Effector CD8-positive, alpha-beta T cell (primary cell): Measurements from ENCODE around the gene PIK3CD.
"Not testable (repeated sequence)": the region's sequence is repeated elsewhere in the genome, so short reads cannot be mapped to it uniquely, and the experiment has no call there.

Experiments used
- DNase-seq: peaks from one replicate; lab custom pipeline; 2025; lab: John Stamatoyannopoulos, UW

Gene PIK3CD

DNA sequence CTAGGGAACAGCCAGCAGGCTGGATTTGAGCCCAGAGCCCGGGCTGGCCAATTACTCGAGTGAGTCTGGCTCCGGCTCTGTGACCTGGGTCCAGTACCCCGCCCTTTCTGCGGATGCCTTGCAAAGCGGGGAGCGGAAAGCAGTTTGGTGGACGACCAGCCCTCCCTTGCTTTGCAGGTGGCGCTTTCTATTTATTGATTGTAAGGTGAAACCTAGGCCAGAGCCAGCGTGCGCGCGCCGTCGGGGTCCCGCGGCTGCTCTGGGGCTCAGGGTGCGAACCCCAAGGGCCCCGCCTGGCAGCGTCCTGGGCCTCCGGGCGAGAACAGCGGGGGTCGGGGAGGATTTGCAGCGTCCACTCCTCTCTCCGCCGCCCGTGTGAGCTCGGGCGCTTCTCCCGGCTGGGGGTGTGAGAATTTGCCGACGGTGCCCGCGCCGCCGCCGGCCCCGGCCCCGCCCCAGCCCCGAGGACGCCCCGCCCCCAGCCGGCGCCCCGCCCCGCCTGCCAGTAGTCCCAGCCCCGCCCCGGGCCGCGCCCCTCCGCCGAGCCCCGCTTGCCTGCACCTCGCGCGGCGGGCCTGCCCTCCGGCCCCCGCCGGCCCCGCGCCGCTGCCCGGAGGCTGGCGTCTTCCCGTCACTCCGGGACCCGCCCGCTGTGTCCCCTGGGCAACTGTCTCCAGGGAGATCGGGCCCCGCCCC lies 37.6 kb downstream of the PIK3CD start:
- peak; percentile 76 for DNase-seq

DNA sequence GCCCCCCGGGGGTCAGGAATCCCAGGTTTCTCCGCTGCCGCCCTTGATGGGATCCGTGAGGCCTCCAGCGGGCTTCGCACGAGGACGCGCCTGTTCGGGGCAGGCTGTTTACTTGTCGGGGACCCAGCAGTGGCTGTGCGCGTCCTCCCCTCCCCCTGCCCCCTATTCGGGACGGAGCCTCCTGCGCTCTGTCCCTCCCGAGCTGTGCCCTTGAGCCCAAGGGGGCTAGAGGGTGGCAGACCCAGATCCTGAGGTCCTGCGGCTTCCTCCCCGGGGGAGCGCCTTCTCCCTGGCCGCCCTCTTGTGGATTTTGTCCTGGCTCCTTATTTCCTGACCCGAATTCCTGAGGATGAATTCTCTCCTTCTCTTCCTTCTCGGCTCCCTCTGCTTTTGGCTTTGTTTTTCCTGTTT lies 38.4 kb downstream of the PIK3CD start:
- no peak for DNase-seq

DNA sequence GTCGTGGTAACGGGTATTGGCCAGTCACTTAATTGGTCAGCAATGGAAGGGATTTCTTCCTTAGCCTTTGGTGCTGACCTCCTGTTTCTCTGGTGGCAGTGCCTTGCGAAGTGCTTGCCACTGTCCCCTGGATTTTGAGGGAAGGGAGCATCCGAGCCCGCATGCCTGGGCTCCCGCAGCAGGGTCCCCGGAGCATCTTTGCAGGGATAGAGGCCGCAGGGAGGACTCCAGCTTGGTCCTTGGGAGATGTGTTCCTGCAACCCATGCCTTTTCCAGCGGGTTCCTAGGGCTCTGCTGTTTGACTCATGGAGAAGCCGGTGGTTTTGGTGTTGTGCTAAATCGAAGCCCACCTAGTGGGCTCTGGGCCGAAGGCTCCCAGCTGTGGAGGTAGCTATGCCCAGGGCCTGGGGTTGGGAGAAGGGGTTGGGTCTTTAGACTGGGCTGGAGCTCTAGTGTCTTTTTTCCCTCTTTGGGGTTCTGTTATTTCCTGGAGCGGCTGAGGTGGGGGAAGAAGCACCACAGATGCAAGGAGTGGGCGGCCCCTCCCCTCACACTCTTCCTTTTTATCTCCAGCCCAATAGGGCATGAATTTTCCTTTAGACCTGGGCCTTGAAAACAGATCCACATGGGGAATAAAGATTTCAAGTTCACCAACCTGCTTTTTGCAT lies 39.0 kb downstream of the PIK3CD start:
- no peak for DNase-seq

DNA sequence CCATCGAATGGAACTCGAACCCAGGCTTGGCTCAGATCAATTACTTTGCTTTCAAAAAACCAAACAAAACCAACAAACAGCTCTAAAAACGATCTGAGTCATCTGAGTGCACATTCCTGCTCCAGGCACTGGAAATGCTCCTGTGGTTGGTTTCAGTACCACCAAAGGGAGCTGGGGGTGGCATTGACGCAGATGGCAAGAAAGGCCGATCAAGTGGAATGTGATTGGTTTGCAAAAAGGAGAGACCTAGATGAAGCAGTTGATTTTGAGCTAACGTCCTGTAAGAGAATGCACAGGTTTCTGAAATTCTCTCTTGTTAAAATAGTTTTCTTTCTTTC lies 39.5 kb downstream of the PIK3CD start:
- DNase-seq = peak; percentile 17

DNA sequence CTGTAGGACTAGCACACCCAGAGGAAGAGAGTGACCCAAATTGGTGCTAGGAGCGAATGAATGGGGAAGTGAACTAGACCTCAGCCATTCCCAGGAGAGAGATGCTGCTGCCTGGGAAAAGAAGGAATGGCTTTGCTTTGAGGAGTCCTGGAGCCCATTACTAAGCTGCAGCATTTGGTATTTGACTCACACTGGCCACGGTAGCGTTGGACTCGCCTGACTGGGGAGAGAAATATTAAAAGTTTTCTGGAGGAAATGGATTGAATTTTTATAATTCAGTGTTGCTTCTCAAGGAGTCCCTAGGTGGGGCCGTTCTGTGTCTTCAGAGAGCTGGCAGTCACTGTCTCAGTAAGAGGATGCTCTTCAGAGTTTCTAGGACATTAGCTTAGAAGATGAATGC lies 40.2 kb downstream of the PIK3CD start:
- DNase-seq = no peak

DNA sequence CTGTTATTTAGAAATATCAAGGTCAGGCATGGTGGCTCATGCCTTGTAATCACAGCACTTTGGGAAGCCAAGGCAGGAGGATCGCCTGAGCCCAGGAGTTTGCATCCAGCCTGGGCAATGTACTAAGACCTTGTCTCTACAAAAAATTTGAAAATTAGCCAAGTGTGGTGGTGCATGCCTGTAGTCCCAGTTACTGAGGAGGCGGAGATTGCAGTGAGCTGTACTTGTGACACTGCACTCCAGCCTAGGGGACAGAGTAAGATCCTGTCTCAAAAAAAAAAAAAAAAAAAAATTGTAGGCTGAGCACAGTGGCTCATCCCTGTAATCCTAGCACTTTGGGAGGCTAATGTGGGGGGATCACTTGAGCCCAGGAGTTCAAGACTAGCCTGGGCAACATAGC lies 45.3 kb downstream of the PIK3CD start:
- no peak for DNase-seq

DNA sequence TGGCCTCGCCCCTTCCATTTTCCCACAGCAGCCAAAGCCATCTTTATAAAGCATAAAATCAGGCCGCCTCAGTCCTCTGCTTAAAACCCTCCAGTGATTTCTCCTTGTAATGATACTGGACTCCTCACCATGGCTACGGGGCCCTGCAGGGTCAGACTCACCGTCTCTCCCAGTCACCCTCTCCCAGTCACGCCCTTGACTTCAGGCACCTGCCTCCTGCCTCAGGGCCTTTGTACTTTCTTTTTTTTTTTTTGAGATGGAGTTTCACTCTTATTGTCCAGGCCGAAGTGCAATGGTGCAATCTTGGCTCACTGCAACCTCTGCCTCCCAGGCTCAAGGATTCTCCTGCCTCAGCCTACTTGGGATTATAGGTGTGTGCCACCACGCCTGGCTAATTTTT lies 47.8 kb downstream of the PIK3CD start:
- no peak for DNase-seq

DNA sequence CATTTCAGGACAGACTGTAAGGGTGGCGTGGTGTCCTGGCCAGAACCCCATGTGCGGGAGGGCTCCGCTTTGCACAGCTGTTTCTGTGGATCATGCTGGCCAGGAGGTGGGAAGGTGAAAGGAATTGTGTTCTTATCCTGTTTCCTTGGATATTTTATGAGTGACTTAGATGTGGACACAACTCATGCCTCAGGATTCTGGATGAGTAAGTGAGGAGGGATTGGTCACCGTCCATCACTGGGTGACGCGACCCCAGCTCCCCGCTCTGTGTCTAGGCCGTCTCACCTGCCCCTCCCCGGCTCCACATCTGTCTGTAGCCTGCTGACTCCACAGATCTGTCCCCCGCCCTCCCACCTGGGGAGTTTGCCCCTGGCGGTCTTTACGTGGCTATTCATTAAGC lies 48.8 kb downstream of the PIK3CD start:
- no peak for DNase-seq

DNA sequence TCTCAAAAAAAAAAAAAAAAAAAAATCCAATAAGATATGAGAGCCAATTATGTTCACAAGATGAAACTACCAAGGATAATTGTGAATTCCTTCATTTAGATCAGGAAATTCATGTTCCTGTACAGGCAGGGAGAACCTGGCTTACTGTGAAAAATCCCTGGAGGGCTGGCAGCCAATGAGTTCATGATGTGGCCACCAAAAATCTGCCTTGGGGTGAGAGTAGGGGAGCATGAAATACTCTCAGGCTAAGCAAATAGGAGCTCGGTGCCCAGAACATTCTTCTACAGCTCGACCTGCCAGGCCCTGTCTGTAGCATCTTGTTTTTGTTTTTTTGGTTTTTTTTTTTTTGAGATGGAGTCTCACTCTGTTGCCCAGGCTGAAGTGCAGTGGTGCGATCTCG lies 50.1 kb downstream of the PIK3CD start:
- no peak for DNase-seq

DNA sequence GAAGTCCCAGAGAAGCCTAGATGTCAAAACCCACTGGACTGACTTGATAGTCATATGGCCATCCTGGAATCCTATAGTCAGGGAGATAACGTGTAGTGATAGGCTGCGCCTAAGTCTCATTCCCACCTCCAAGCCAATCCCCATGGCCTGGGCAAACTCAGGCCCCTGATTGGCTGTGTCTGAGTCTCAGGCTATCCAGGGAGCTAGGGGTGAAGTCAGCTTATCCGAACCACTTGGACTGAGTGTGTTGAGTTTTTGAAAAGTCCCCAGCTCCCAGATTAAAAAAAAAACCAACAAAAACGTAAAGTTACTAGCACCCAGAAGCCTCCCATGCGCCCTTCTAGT lies 51.6 kb downstream of the PIK3CD start:
- no peak for DNase-seq

DNA sequence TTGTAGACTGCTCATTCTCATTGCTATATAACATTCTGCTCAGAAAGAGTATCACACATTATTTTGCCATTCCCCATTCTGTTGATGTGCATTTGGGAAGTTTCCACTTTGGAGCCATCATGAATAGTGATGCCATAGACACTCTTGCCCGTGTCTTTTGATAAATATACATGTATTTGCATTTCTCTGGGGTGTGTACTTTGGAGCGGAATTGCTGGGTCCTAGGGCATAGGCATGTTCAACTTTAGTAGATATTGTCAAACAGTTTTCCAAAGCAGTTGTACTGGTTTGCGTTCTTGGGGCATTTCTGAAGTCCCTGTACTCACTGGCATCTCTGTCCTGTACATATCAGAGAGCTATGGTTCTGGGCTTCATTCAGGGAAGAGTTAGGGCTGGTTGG lies 52.1 kb downstream of the PIK3CD start:
- DNase-seq = no peak

DNA sequence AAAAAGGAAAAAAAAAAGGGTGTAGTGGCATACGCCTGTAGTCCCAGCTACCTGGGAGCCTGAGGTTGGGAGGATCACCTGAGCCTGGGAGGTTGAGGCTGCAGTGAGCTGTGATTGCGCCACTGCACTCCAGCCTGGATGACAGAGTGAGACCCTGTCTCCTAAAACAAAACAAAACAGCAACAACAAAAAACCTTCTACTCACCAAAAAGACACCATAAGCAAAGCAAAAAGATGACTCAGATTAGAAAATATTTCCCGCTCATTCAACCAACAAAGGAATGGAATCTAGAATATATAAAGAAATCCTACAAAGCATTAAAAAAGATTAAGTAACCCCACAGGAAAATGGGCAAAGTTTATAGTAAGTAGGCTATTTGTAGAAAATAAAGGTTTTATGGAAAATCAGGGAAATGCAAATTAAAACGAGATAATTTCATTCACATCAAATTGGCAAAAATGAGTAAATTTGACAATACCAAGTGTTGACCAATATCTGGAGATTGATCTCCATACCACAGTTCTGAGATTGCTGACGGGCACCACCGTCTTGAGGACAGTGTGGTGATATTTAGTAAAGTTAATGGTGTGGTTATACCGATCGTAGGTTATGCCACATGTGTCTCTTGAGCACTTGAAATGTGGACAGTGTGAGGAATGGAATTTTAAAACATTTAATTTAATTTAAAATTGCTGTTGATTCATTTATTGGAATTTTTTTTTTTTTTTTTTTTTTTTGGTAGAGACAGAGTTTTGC lies 54.0 kb downstream of the PIK3CD start:
- DNase-seq = no peak

DNA sequence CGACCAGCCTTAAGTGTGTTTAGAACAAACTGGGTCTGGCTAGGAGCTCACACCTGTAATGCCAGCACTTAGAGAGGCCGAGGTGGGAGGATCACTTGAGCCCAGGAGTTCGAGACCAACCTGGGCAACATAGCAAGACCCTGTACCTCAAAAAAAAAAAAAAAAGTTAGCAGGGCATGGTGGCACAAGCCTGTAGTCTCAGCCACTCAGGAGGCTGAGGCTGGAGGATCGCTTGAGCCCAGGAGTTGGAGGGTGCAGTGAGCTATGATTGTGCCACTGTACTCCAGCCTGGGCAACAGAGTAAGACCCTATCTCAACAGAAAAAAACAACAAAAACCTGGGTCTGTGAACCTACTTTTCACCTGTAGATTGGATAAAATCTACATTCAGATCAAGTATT lies 54.6 kb downstream of the PIK3CD start:
- no peak for DNase-seq

DNA sequence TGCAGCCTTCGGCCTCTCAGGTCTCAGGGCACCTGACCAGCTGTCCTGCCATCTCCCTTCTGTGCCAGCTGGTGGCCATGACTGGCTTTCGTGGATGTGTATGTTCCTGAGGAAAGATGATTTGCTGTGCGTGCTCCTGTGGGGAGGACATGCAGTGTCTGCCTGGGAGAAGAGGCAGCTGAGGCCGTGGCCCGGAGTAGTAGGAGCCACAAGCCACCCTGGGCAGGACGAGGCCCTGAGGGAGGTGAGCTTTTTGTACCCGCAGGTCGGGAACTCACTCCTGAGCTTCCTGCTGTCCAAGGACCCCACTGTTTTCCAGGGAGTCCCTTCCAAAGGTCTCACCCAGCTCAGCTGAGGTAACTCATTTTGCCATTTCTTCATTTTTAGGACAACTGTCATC lies 58.5 kb downstream of the PIK3CD start:
- no peak for DNase-seq

DNA sequence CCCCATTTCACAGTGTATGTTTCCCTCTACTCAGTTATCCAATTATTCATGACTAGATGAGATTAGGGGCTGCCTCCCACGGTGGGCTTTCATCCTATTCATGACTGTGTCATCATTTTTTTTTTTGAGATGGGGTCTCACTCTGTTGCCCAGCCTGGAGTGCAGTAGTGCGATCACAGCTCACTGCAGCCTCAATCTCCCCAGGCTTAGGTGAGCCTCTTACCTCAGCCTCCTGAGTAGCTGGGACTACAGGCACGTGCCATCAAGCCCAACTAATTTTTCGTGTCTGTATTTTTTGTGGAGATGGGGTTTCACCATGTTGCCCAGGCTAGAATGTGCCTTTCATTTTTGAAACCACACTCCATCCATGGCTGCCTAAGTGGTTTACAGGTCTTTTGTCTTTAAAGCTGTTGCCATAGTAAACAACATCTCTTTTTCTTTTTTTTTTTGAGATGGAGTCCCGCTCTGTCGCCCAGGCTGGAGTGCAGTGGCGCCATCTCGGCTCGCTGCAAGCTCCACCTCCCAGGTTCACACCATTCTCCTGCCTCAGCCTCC lies 60.0 kb downstream of the PIK3CD start:
- DNase-seq = no peak

DNA sequence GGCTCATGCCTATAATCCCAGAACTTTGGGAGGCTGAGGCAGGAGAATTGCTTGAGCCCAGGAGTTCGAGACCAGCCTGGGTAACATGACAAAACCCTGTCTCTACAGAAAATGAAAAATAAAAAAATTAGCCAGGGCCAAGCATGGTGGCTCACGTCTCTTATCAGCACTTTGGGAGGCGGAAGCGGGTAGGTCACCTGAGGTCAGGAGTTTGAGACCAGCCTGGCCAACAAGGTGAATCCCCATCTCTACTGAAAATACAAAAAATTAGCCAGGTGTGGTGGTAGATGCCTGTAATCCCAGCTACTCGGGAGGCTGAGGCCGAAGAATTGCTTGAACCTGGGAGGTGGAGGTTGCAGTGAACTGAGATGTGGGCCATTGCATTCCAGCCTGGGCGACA lies 61.2 kb downstream of the PIK3CD start:
- not testable (repeated sequence) for DNase-seq

DNA sequence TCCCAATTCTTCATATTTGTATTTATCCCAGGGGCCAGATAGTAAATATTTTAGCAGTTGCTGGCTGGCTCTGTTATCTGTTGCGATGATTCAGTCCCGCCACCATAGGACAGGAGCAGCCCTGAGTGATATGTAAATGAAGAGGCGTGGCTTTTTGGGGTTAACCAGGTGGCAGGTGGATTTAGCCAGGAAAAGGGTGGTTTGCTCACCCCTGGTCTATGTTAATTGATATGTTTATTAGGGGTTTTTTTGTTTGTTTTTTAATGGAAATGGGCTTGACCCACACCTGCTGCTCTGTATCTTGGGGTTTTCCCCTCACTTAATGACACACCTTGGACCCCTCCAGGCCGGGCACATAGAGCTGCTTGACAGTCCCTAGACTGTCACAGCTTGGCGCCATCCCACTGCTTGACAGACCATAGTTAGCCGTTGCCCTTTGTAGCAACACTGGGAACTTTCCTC lies 62.8 kb downstream of the PIK3CD start:
- peak; percentile 18 for DNase-seq

DNA sequence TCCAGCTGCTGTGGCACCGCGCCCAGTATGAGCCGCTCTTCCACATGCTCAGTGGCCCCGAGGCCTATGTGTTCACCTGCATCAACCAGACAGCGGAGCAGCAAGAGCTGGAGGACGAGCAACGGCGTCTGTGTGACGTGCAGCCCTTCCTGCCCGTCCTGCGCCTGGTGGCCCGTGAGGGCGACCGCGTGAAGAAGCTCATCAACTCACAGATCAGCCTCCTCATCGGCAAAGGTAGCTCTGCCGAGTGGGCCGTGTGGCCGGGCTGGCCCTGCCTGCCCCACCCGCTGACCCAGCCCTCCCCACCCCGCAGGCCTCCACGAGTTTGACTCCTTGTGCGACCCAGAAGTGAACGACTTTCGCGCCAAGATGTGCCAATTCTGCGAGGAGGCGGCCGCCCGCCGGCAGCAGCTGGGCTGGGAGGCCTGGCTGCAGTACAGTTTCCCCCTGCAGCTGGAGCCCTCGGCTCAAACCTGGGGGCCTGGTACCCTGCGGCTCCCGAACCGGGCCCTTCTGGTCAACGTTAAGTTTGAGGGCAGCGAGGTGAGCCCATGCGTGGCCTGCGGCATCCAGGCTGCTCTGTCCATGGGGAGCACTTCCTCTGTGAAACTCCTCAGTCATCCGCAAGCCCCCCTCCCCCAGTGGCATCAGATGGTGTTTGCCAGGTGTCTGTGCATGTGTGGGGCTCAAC lies 64.2 kb downstream of the PIK3CD start:
- DNase-seq = peak; percentile 36

DNA sequence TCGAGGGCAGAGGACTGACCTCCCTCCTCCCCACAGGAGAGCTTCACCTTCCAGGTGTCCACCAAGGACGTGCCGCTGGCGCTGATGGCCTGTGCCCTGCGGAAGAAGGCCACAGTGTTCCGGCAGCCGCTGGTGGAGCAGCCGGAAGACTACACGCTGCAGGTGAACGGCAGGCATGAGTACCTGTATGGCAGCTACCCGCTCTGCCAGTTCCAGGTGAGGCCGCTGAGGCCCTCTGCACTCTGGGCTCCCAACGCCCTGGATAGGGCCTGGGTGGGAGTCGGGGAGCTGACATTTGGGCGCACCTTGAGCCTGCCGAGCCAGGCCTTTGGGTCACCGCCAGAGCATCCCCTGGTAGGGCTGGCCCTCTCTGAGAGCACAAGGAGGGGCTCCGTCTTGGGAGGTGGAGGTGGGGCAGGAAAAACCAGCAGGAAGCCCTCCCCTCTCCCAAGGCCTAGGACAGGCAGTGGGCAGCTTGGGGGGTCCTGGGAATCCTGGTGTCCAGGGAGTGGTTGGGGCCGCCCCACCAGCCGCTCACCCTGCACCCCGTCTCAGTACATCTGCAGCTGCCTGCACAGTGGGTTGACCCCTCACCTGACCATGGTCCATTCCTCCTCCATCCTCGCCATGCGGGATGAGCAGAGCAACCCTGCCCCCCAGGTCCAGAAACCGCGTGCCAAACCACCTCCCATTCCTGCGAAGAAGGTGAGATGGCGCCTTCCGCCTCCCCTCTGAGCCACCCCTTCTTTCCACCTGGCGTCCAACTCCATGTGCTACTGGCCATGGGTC lies 65.1 kb downstream of the PIK3CD start:
- DNase-seq = no peak

DNA sequence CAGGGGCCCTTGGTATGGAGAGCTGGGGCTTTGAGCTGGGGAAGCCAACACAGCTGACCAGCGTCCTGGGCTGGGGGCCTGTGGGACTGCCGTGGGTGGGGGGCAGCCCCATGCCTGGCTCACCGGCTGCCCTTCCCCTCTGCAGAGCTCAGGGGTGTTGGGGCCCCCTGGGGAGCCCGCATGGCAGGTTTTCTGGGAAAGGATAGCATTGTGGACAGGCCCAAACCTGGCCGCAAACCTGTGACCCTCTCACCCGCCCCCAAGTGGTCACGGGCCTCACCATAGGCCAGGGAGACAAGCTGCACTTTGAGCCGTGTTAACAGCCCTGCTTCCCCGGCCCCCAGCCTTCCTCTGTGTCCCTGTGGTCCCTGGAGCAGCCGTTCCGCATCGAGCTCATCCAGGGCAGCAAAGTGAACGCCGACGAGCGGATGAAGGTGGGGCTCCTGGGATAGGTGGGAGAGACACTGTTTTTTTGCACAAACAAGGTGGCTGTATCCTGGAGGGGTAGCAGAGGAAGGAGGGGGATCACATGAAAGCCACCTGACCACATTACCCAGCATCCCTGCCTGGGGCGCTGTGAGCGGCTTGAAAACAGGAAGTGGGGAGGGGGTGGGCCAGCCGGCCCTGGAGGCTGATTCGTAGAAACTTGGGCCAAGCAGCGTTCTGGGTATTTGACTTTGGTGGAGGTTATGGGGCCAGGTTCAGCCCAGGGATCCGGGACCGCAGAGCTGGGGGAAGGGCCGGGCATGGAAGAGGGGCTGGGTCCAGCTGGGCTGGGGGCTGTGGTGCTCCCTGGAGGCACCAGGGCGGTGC lies 65.9 kb downstream of the PIK3CD start:
- peak; percentile 74 for DNase-seq
